OCI-LY1 (cell line): ENCODE data around the gene RARA.

Source experiments
- EZH2 ChIP-seq: fragments of 200-600 bp; sonication (generic), shearing (Covaris generic); IDR thresholded peaks from 2 replicates; pipeline ENCODE4 v1.8.0; 2017; ENCODE audit warnings: borderline replicate concordance, mixed run types, mild to moderate bottlenecking, antibody characterized with exemption, low read length, moderate library complexity, mixed read lengths
- TF ChIP-seq, protein P1 (sequence below): fragments of 200-600 bp; sonication (generic), shearing (Covaris generic); IDR thresholded peaks from 2 replicates; pipeline ENCODE4 v1.5.1; 2017; ENCODE audit warnings: mild to moderate bottlenecking, antibody characterized with exemption, low read length, moderate library complexity, mixed read lengths

DNA sequence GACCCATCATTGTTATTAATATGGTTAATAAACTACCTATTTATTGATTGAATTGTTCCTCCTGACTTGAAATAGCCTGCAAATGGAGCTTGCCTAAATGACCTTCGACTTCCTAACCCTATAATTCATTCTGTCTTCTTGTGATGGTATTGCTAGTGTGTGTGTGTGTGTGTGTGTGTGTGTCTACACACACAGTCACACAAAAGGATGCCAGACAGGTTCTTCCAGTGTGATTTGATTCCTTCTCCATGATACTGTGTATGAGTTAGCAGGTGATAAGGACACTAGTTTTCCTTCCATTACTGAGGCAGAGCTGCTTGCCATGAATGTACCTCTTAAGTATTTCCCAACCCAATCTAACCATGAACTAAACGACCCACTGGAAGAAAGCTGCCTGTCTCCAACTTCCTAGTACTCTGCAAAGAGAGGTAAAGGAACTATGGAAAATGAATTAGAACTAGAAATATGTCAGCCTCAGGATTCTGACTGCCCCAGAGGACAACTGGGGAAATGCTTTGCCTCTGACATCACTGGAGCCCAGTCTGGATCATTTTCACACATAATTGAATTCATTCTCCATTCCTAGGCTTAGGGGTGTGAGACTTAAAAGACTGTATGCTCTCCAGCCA is 24.8 kb upstream of the RARA start:
- TF ChIP-seq EZH2: no peak
- TF ChIP-seq, protein P1, sequence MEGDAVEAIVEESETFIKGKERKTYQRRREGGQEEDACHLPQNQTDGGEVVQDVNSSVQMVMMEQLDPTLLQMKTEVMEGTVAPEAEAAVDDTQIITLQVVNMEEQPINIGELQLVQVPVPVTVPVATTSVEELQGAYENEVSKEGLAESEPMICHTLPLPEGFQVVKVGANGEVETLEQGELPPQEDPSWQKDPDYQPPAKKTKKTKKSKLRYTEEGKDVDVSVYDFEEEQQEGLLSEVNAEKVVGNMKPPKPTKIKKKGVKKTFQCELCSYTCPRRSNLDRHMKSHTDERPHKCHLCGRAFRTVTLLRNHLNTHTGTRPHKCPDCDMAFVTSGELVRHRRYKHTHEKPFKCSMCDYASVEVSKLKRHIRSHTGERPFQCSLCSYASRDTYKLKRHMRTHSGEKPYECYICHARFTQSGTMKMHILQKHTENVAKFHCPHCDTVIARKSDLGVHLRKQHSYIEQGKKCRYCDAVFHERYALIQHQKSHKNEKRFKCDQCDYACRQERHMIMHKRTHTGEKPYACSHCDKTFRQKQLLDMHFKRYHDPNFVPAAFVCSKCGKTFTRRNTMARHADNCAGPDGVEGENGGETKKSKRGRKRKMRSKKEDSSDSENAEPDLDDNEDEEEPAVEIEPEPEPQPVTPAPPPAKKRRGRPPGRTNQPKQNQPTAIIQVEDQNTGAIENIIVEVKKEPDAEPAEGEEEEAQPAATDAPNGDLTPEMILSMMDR: no peak
